Ectodermal cell (in vitro differentiated cells): ENCODE data around the gene COPG2.
"Not testable (repeated sequence)": the region's sequence is repeated elsewhere in the genome, so short reads cannot be mapped to it uniquely, and the experiment has no call there.

ENCODE experiments used
- H3K27ac ChIP-seq: 2 replicates; pipeline ENCODE4 v1.7.0; 2013; ENCODE audit warnings: mild to moderate bottlenecking, low read depth, low read length; ENCODE audit not compliant: insufficient read depth, poor library complexity, severe bottlenecking
- H3K27me3 ChIP-seq: 2 replicates; pipeline ENCODE4 v1.7.0; 2013; ENCODE audit warnings: mild to moderate bottlenecking, low read length; ENCODE audit not compliant: insufficient read depth, control insufficient read depth, poor library complexity, severe bottlenecking
- H3K36me3 ChIP-seq: one replicate; pipeline ENCODE4 v1.7.0; 2013; ENCODE audit warnings: low read length; ENCODE audit not compliant: control insufficient read depth, insufficient read depth
- H3K4me1 ChIP-seq: one replicate; pipeline ENCODE4 v1.7.0; 2013; ENCODE audit warnings: low read length; ENCODE audit not compliant: control insufficient read depth, insufficient read depth
- H3K4me3 ChIP-seq: 2 replicates; pipeline ENCODE4 v1.7.0; 2013; ENCODE audit warnings: low read depth, low read length, control low read depth; ENCODE audit not compliant: insufficient read depth
- H3K9me3 ChIP-seq: 2 replicates; pipeline ENCODE4 v1.7.0; 2013; ENCODE audit warnings: mild to moderate bottlenecking, low read length, moderate library complexity; ENCODE audit not compliant: control insufficient read depth
- WGBS, 2 experiments: methylation state at CpG; one replicate each; pipeline ENCODE4 v1.1.7; 2013; ENCODE audit warnings: missing lambda C conversion rate in 2 of 2; 5-methylcytosine and 5-hydroxymethylcytosine counted together

COPG2 gene

DNA sequence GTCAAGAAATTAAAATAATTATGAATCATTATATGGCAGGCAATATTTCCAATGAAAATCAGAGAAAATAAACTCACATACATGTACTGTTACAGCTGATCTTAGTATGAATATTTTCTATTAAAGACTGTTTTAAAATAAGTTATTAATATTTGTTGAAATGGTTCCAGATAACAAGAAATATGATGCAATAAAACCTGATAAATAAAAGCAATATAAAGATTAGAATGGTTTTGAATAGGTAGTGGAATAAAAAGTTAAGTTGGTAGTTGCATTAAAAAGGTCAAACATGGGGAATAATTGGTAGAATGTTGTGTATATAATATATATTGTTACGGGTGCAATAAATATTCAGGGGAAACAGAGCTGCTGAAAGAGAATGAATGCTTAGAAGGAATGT, 124.2 kb downstream of the COPG2 start:
- H3K4me3 ChIP-seq: no peak overlapping the region
- H3K27ac ChIP-seq: no peak overlapping the region
- H3K36me3 ChIP-seq: peaks cover 12% of the 10 kb centered on the region
- no peaks in the 10 kb centered on the region for H3K27me3 ChIP-seq
- 91 to 92% methylated on average over 1 of the region's 1 CpG for WGBS, 2 experiments
- no peaks in the 10 kb centered on the region for H3K4me1 ChIP-seq
- no peaks in the 10 kb centered on the region for H3K9me3 ChIP-seq

DNA sequence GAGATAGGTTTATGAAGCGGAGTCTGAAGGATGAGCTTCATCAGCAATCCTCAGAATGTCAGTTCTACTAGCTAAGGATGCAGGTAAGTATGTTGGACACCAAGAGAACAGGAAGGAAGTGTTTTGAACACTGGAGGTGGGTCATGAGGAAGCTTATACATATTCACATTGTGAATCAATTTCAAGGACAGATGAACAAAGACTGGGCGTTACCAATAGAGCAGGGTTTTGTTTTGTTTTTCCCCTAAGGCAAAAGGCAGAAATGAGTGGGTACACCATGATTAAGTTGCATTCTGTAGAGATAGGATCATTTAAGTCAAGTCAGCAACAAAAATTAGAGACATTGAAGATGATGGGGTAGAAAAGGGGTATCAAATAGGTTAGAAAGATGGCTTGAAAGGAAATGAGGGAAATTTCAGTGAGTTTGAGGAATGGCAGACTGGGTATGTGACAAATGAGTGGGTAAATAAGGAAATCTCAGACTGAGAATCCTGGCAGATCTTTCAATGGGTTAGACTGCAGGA, 125.0 kb downstream of the COPG2 start:
- no peaks in the 10 kb centered on the region for H3K9me3 ChIP-seq
- H3K36me3 ChIP-seq: peaks cover 15% of the 10 kb centered on the region
- no peak overlapping the region for H3K27ac ChIP-seq
- WGBS, 2 experiments: 92 to 97% methylated on average over 2 of the region's 2 CpGs
- no peaks in the 10 kb centered on the region for H3K27me3 ChIP-seq
- H3K4me3 ChIP-seq: no peak overlapping the region
- H3K4me1 ChIP-seq: no peaks in the 10 kb centered on the region

DNA sequence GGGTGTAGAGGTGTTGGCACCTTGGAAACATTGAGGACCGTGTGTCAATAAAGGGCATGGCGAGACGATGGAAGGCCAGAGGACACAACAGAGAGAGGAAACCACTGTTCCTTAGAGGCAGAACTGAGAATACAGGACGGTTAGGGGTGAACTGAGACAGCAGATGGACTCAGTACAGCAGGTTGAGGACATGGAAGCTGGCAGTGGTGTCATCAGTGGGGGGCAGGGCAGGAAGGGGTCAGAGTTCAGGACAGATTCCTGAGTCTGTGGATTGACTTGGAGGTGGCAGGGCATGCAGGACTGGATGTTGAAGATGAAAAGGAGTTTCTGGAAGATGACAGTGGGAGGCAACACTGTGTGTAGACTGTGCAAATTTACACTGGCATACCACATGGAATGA, 126.3 kb downstream of the COPG2 start:
- H3K27me3 ChIP-seq, H3K27ac ChIP-seq, H3K9me3 ChIP-seq, H3K4me3 ChIP-seq, H3K4me1 ChIP-seq, H3K36me3 ChIP-seq: not testable (repeated sequence)
- 95 to 96% methylated on average over 4 of the region's 4 CpGs for WGBS, 2 experiments

DNA sequence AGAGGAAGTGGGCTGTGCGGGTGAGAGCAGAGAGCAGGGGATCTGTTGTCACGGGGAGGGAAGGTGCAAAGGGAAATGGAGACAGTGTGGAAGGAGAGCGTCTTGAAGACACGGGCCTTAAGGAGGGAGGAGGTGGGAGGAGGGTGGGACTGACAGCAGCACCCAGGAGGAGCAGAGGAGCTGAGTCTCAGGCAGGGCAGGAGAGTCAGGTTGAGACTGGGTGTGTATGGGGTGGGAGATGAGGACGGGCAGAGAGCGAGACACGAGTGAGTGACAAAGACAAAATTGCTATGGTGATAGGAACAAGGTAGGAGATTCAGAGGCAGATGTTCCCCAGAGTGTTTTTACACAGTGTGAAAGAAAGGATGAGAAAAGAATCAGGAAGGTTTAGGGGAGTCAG, 127.3 kb downstream of the COPG2 start:
- H3K4me1 ChIP-seq, H3K36me3 ChIP-seq, H3K9me3 ChIP-seq, H3K27me3 ChIP-seq, H3K27ac ChIP-seq, H3K4me3 ChIP-seq: not testable (repeated sequence)
- 90 to 92% methylated on average over 7 of the region's 7 CpGs for WGBS, 2 experiments

DNA sequence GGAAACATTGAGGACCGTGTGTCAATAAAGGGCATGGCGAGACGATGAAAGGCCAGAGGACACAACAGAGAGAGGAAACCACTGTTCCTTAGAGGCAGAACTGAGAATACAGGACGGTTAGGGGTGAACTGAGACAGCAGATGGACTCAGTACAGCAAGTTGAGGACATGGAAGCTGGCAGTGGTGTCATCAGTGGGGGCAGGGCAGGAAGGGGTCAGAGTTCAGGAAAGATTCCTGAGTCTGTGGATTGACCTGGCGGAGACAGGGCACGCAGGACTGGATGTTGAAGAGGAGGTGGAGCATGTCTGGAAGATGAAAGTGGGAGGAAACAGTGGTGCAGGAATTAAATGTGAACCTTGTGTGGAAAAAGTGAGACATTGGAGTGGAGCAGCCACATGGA, 130.7 kb downstream of the COPG2 start:
- WGBS, 2 experiments: 94 to 96% methylated on average over 6 of the region's 6 CpGs
- not testable (repeated sequence) for H3K27me3 ChIP-seq, H3K4me1 ChIP-seq, H3K36me3 ChIP-seq, H3K9me3 ChIP-seq, H3K27ac ChIP-seq, H3K4me3 ChIP-seq

DNA sequence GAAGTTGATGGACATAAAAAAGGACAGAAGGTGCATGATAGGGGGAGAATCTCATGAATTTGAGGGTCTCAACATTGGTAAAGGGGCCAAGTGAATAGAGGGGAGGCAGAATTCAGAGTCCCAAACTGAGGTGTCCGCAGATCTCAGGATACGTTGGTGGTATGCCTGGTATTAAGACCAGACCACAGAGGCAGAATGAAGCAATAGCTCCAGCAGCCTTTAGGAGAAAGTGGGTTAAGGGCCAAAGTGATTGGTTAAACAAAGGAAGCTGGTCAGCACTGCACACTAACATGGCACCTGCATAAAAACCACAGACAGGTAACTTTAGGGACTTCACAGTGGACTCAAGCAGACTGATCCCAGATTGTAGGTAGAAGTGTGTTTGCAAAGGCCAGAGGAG, 139.1 kb downstream of the COPG2 start:
- Histone ChIP-seq H3K27me3 (no peaks in the 10 kb centered on the region), H3K9me3 (no peaks in the 10 kb centered on the region), H3K27ac (no peak overlapping the region), H3K36me3 (peaks cover 6% of the 10 kb centered on the region), H3K4me3 (no peak overlapping the region), H3K4me1 (no peaks in the 10 kb centered on the region)
- WGBS, 2 experiments: 92 to 99% methylated on average over 2 of the region's 2 CpGs

DNA sequence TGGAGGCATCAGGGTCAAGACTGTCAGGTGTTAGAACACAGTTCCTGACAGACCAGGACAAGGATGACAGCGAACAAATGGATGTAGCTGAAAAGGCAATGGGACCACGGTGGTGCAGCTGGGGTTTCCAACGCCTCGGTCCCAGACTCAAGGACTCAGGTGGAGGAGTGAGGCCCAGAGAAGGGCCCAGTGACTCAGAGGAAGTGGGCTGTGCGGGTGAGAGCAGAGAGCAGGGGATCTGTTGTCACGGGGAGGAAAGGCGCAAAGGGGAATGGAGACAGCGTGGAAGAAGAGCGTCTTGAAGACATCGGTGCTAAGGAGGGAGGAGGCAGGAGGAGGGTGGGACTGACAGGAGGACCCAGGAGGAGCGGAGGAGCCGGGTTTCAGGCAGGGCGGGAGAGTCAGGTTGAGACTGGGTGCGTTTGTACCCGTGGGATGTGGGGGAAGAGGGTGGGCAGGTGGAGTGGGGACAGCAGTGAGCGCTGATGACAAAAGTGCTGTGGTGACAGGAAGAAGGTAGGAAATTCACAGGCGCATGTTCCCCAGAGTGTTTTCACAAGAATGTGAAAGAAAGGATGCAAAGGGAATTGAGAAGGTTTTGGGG, 140.7 kb downstream of the COPG2 start:
- not testable (repeated sequence) for H3K36me3 ChIP-seq, H3K27ac ChIP-seq, H3K4me3 ChIP-seq, H3K9me3 ChIP-seq, H3K4me1 ChIP-seq, H3K27me3 ChIP-seq
- WGBS, 2 experiments: 92 to 94% methylated on average over 16 of the region's 17 CpGs

DNA sequence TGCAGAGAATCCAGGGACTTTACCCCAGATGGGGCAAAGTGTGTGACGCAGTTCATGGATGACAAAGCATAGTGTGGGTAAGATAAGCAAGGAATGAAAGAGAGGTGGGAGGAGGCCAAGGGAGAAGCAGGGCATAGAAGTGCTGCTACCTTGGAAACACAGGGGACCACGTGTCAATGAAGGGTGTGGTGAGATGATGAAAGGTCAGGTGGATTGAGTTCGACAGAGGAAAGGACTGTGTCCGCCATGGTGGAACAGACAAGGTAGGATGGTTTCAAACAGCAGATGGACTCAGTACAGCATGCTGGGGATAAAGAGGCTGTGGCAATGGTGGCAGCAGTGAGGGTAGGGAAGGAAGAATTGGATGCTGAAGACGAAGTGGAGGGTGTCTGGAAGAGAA, 143.9 kb downstream of the COPG2 start:
- Histone ChIP-seq H3K36me3 (peaks cover 9% of the 10 kb centered on the region), H3K4me3 (no peak overlapping the region), H3K27ac (no peak overlapping the region), H3K9me3 (no peaks in the 10 kb centered on the region), H3K27me3 (no peaks in the 10 kb centered on the region), H3K4me1 (no peaks in the 10 kb centered on the region)
- 94% methylated on average over 5 of the region's 5 CpGs for WGBS, 2 experiments

DNA sequence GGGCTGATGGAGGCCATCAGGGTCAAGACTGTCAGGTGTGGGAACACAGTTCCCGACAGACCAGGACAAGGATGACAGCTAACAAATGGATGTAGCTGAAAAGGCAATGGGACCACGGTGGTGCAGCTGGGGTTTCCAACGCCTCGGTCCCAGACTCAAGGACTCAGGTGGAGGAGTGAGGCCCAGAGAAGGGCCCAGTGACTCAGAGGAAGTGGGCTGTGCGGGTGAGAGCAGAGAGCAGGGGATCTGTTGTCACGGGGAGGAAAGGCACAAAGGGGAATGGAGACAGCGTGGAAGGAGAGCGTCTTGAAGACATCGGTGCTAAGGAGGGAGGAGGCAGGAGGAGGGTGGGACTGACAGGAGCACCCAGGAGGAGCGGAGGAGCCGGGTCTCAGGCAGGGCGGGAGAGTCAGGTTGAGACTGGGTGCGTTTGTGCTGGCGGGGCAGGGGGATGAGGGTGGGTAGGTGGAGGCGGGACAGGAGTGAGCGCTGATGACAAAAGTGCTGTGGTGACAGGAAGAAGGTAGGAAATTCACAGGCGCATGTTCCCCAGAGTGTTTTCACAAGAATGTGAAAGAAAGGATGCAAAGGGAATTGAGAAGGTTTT, 144.9 kb downstream of the COPG2 start:
- H3K4me1 ChIP-seq, H3K4me3 ChIP-seq, H3K27me3 ChIP-seq, H3K9me3 ChIP-seq, H3K27ac ChIP-seq, H3K36me3 ChIP-seq: not testable (repeated sequence)
- WGBS, 2 experiments: 94 to 95% methylated on average over 14 to 15 of the region's 17 CpGs

DNA sequence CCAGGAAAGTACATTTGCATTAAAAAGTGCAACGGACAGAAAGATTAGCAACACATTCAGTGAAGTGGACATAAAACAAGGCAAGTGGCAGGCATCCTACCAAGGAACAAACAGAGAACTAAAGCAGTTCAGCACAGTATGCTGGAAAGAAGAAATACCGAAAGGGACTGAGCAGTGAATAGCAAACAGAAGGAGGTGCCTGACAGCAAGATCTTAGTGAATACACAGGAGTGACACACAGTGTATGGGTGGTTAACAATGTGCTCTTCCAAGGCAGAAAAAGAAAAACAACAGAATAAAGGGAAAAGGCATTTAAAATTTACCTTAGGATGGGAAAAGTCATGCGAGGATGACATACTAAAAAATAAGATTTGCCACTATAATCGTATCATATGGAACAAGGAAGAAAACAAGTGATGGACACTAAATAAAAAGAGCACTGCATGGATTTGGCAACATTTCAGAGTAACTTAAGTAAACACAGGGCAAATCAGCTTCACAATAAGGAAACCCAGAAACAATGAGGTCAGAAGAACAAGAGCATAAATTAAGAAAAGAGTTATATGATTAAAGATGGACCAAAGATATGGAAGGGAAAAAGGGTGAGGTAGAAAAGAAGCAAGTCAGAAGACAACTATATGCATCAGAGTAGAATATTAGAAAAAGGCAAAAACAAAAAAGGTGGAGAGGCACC, 147.1 kb downstream of the COPG2 start:
- Histone ChIP-seq H3K36me3 (peaks cover 9% of the 10 kb centered on the region), H3K9me3 (no peaks in the 10 kb centered on the region), H3K4me3 (no peak overlapping the region), H3K27me3 (no peaks in the 10 kb centered on the region), H3K27ac (no peak overlapping the region), H3K4me1 (no peaks in the 10 kb centered on the region)
- 86 to 92% methylated on average over 4 of the region's 4 CpGs for WGBS, 2 experiments
